Activated CD8-positive, alpha-beta memory T cell treated with anti-CD3 and anti-CD28 coated beads, Interleukin-2, amount 50 U/mL, for 24 hours (primary cell): Measurements from ENCODE around the gene YAP1.
"Not testable (repeated sequence)": the region's sequence is repeated elsewhere in the genome, so short reads cannot be mapped to it uniquely, and the experiment has no call there.

Experiments used
- DNase-seq: peaks from one replicate; pipeline ENCODE4 v3.0.0-alpha.2; 2020; ENCODE audit errors: extremely low read depth

YAP1 gene

DNA sequence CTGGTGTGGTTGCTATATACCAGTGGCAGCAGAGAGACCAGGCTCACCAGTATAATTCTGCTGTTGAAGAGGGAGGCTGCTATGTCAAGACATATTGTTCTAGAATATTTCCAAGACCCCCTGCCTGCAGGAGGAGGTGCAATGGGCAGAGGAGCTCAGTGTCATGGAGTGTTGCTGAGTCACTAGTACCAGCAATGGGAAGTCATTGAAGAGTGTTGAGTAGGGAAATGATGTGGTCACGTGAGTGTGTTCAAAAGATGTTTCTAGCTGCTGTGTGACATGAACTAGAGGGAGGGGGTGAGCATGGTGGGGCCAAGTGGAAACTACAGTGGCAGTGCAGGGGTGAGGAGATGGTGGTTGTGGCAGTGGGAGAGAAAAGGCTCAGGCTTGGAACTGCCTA is 130.8 kb downstream of the YAP1 start:
- no peak for DNase-seq

GRCh38 chr11:102243399-102243884 is 133.2 kb downstream of the YAP1 start:
- DNase-seq, result no peak

GRCh38 chr11:102244681-102245409 is 134.6 kb downstream of the YAP1 start:
- DNase-seq, result no peak

DNA sequence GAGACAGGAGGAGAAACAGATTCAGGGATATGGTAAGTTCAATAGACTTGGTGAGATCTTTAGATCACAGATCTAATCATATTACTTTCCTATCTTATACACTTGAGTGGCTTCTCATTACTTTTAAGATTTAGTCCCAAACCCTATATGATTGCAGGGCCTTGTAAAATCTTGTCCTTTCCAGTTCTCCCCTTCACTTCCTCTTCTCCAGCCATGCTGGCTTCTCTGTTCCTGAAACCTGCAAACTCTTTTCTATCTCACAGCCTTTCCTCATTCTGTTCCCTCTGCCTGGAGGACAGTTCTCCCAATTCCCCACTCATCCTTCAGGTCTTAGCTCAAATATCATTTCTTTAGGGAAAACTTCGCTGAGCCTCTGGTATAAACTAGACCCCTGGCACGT is 141.2 kb downstream of the YAP1 start:
- no peak for DNase-seq

DNA sequence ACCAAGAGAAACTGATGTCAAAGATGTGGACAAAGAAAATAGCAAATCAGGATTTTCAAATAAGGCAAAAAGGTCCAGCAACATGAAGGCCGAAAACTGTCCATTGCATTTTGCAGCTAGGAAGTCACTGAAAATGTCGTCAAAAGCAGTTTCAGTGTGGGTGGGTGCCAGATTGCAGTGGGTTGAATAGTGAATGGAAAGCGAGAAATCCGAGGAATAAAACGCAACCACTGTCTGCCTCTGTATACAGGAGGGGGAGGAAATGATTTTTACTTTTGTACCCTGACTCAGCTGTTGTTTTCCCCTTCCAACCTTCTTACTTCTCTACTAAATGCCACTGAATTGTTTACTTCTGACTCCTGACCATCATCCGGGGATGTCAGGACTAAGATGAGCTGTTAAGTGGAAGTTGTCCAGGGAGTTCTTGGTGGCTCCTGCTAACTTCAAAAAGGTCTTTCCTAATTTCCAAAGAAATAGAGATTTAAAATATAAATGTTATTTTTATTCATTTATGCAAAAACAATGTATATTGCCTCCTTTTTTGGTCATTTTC is 142.2 kb downstream of the YAP1 start:
- DNase-seq, result no peak

DNA sequence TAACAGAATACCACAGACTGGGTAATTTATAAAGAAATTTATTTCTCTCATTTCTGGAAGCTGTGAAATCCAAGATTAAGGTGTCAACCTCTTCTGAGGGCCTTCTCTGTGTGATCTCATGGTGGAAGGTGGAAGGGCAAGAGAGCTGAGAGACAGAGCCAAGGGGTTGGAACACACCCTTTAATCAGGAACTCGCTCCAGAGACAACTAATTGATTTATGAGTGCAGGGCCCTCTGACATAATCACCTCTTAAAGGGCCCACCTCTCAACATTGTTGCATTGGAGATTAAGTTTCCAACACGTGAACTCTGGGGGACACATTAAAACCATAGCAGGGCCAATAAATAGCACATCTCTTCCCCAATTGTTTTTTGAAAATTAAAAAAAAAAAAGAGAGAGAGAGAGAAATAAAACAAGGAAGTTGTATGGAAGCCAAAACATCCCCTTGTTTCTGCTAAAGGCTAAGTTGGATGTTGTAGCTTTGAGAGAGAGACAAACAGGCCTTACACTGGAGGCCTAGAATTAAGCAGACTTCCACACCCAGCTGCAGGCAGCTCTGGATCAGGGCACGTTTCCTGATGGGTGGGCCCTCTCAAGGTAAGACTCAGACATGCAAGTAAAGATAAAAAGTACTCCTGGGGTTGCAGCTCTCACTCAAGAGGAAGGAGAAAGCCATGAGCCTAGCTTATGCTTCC is 142.9 kb downstream of the YAP1 start:
- no peak for DNase-seq

GRCh38 chr11:102254047-102254446 is 143.8 kb downstream of the YAP1 start:
- no peak for DNase-seq

GRCh38 chr11:102256251-102256650 is 146.0 kb downstream of the YAP1 start:
- no peak for DNase-seq

- no peak for DNase-seq
Measured at GRCh38 chr11:102260241-102260640, 150.0 kb downstream of the YAP1 start.

- DNase-seq, result no peak
Measured at GRCh38 chr11:102263379-102264003, 153.2 kb downstream of the YAP1 start.

DNA sequence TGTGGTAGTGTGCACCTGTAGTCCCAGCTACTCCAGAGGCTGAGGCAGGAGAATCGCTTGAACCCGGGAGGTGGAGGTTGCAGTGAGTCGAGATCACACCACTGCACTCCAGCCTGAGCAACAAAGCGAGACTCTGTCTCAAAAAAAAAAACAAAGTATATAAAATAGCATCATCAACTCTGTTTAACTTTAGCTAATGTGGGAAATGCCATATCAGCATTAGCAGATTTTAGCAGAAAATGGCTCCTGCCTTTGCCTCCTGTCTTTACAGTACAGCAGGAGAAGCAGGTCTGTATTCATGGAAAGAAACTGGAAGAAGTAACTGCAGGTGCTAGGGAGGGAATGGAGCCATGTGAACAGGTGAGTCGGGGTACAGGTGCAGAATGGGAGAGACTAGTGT is 154.5 kb downstream of the YAP1 start:
- not testable (repeated sequence) for DNase-seq

- no peak for DNase-seq
Measured at GRCh38 chr11:102266099-102266498, 155.9 kb downstream of the YAP1 start.

- no peak for DNase-seq
Measured at GRCh38 chr11:102267609-102268008, 157.4 kb downstream of the YAP1 start.

GRCh38 chr11:102268083-102268984 is 158.1 kb downstream of the YAP1 start:
- peak; percentile 26 for DNase-seq

DNA sequence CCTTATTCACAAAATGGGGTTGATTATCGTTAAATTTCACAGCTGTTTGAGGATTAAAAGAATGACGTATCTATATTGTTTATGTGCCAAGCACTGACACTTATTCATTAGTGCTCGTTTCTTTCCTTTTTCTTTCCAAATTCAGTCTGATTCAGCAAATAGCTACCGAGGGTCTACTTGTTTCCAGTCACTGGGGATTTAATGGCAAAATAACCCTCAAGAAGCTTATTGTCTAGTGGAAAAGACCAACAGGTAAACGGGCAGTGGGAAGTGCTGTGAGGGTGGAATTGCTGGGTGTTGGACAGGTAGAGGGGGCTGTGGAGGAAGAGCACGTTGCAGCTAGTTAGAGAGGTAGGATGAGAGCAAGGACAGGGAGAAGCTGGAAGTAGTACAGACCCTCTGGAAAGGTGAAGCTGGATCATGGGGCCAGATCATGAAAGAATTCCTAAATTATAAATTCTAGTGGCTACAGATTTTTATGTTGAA is 158.8 kb downstream of the YAP1 start:
- no peak for DNase-seq

DNA sequence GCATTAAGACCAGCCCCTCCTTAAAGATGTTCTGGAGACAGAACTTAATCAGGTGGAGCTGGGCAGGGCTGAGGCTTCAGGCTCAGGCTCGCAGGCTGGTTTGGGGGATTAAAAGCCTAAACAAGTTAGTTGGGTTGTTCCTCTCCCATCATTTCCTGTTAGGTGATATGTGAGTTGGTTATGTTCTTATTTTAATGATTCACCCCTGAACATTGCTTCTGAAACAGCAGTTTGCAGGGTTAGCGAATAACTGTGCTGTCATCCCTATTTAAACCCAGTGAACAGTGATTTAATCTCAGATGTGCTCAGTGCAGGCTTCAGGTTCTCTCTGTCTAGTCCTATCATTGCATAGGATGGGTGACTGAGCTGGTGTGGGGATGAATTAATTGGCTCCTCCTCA is 159.7 kb downstream of the YAP1 start:
- DNase-seq, result no peak

GRCh38 chr11:102272047-102272824 is 162.0 kb downstream of the YAP1 start:
- DNase-seq, result no peak

- no peak for DNase-seq
Measured at GRCh38 chr11:102274628-102275027, 164.4 kb downstream of the YAP1 start.

GRCh38 chr11:102276362-102276761 is 166.1 kb downstream of the YAP1 start:
- no peak for DNase-seq

DNA sequence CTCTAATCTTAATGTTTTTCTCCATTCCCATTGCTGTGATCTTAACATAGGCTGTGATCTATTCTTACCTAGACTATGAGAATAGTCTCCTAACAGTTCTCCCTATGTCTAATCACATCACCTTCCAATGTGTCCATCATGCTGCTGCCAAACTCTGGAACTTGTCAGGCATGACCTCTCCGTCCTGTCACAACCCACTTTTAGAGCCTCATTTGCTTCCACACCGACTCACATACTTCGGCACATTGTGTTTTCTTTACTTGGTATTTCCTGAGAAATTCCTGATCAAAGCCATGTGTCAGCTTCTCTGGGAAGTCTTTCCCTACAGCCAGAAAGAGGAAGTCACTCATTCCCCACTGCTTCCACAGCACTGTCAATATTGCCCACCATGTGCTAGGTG is 166.5 kb downstream of the YAP1 start:
- DNase-seq, result no peak
